CD4-positive, alpha-beta T cell (primary cell): ENCODE measurements around the gene ZNF853. TPM values are rescaled to one million over a fixed set of nuclear protein-coding genes. Genes with fewer than 3 reads are reported as not detected.
A peak's percentile ranks its signal among the peaks of the same experiment; 100 is the strongest.

Experiments
- ATAC-seq: fragments of 200-7000 bp; cut with Tn5 transposase; one replicate; pipeline ENCODE4 v1.10.0; 2022; ENCODE audit warnings: mild to moderate bottlenecking; ENCODE audit not compliant: poor library complexity
- CTCF ChIA-PET: fragments of 350-600 bp; sonication (Branson Sonifier 250); formaldehyde crosslinking; loops from one replicate; lab custom pipeline; 2021; ENCODE audit warnings: antibody characterized with exemption, inconsistent platforms; lab: Charles Lee
- POLR2A ChIA-PET: fragments of 350-600 bp; sonication (Branson Sonifier 250); formaldehyde crosslinking; loops from one replicate; lab custom pipeline; 2021; ENCODE audit warnings: antibody characterized with exemption, inconsistent platforms; lab: Charles Lee
- DNase-seq, 14 experiments: peaks; one replicate each; pipeline ENCODE4 v3.0.0-alpha.2; 2013 to 2020; ENCODE audit warnings: mixed read lengths in 2 of 14
- H3K27ac ChIP-seq, 2 donors: one replicate each; pipeline versions ENCODE4 v1.5.1 to v1.7.0; 2013; ENCODE audit warnings: low read length in 2 of 2, low read depth in 1 of 2, mild to moderate bottlenecking in 1 of 2
- H3K27me3 ChIP-seq, 2 experiments: 1 replicate in 1 of 2; 2 replicates in 1 of 2; pipeline versions ENCODE4 v1.6.1 to v1.7.0; 2013; ENCODE audit warnings: low read length in 2 of 2, control low read depth in 1 of 2, mild to moderate bottlenecking in 1 of 2, moderate library complexity in 1 of 2; ENCODE audit not compliant: insufficient read depth in 2 of 2, control insufficient read depth in 1 of 2
- H3K36me3 ChIP-seq: one replicate; pipeline ENCODE4 v1.6.1; 2013; ENCODE audit warnings: low read length, control low read depth; ENCODE audit not compliant: insufficient read depth
- H3K4me1 ChIP-seq: one replicate; pipeline ENCODE4 v1.6.1; 2013; ENCODE audit warnings: low read length, control low read depth; ENCODE audit not compliant: insufficient read depth
- H3K4me3 ChIP-seq: one replicate; pipeline ENCODE4 v1.5.1; 2013; ENCODE audit warnings: mild to moderate bottlenecking, low read length, moderate library complexity
- H3K9me3 ChIP-seq, 2 experiments: 1 replicate in 1 of 2; 2 replicates in 1 of 2; pipeline versions ENCODE4 v1.6.1 to v1.7.0; 2013; ENCODE audit warnings: low read length in 2 of 2, mild to moderate bottlenecking in 2 of 2, control low read depth in 1 of 2, moderate library complexity in 1 of 2; ENCODE audit not compliant: control insufficient read depth in 1 of 2, insufficient read depth in 1 of 2
- H3K27ac Mint-ChIP-seq: one replicate; pipeline ENCODE4 v1.8.0; 2020; ENCODE audit warnings: mixed read lengths
- H3K27me3 Mint-ChIP-seq: one replicate; pipeline ENCODE4 v1.8.0; 2021; ENCODE audit warnings: mixed read lengths
- H3K36me3 Mint-ChIP-seq: one replicate; pipeline ENCODE4 v1.8.0; 2021; ENCODE audit warnings: low read depth, mixed read lengths
- H3K4me1 Mint-ChIP-seq: one replicate; pipeline ENCODE4 v1.8.0; 2021; ENCODE audit warnings: low read depth, mixed read lengths
- H3K4me3 Mint-ChIP-seq: one replicate; pipeline ENCODE4 v1.8.0; 2020; ENCODE audit warnings: mild to moderate bottlenecking, mixed read lengths
- H3K9me3 Mint-ChIP-seq: one replicate; pipeline ENCODE4 v1.8.0; 2020; ENCODE audit warnings: mixed read lengths
- intact Hi-C, 2 experiments: fragments of 100-400 bp; cut with DNase I in 1 of 2; cut with micrococcal nuclease in 1 of 2; formaldehyde crosslinking; loops; one replicate each; pipeline versions ENCODE4 v1.15.1 to v1.9.0; 2023 to 2025; cut with DNase I, micrococcal nuclease
- total RNA-seq, 174 experiments: library from RNA in 2 of 174; stranded (reverse) in 2 of 174; gene quantifications; one replicate each; pipeline ENCODE4 v1.2.3 and lab custom pipeline; 2021 to 2026
- TF ChIP-seq, protein P1 (sequence below): fragments of 200-600 bp; IDR thresholded peaks from one replicate; pipeline ENCODE4 v1.8.0; 2022; ENCODE audit warnings: antibody characterized with exemption, mild to moderate bottlenecking

Gene ZNF853
- total RNA-seq, 2 experiments from 2014 or later: 2.5 to 2.7 TPM

- ChIA-PET POLR2A (no interaction called here), CTCF (no interaction called here)
- peak in 3 of 14 experiments; percentile 3 to 27 (median 15) for DNase-seq
- H3K36me3 ChIP-seq: peaks cover 52% of the 10 kb centered on the region
- H3K27me3 ChIP-seq: no peaks in the 10 kb centered on the region
- TF ChIP-seq, protein P1, sequence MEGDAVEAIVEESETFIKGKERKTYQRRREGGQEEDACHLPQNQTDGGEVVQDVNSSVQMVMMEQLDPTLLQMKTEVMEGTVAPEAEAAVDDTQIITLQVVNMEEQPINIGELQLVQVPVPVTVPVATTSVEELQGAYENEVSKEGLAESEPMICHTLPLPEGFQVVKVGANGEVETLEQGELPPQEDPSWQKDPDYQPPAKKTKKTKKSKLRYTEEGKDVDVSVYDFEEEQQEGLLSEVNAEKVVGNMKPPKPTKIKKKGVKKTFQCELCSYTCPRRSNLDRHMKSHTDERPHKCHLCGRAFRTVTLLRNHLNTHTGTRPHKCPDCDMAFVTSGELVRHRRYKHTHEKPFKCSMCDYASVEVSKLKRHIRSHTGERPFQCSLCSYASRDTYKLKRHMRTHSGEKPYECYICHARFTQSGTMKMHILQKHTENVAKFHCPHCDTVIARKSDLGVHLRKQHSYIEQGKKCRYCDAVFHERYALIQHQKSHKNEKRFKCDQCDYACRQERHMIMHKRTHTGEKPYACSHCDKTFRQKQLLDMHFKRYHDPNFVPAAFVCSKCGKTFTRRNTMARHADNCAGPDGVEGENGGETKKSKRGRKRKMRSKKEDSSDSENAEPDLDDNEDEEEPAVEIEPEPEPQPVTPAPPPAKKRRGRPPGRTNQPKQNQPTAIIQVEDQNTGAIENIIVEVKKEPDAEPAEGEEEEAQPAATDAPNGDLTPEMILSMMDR: no peak
- Mint-ChIP-seq H3K27ac (no peak overlapping the region), H3K4me1 (no peaks in the 10 kb centered on the region), H3K27me3 (no peaks in the 10 kb centered on the region), H3K9me3 (no peaks in the 10 kb centered on the region), H3K4me3 (no peak overlapping the region), H3K36me3 (peaks cover 62% of the 10 kb centered on the region)
- intact Hi-C loops: no loop called here
- ATAC-seq: no peak
- peaks cover 0 to 58% of the 10 kb centered on the region in 2 experiments for H3K9me3 ChIP-seq
- H3K4me3 ChIP-seq: no peak overlapping the region
- no peaks in the 10 kb centered on the region for H3K4me1 ChIP-seq
- H3K27ac ChIP-seq: no peak overlapping the region
Measured at GRCh38 chr7:6651851-6652445, 36.5 kb downstream of the ZNF853 start.

- no peak overlapping the region for H3K4me3 Mint-ChIP-seq
- TF ChIP-seq, protein P1: no peak
- no peaks in the 10 kb centered on the region for H3K27me3 ChIP-seq
- H3K4me3 ChIP-seq: no peak overlapping the region
- no peaks in the 10 kb centered on the region for H3K4me1 ChIP-seq
- peaks cover 0 to 56% of the 10 kb centered on the region in 2 experiments for H3K9me3 ChIP-seq
- H3K9me3 Mint-ChIP-seq: no peaks in the 10 kb centered on the region
- ATAC-seq (no peak), DNase-seq (peak in 2 of 14 experiments; percentile 18 to 29)
- no peak overlapping the region for H3K27ac ChIP-seq
- H3K36me3 Mint-ChIP-seq: peaks cover 56% of the 10 kb centered on the region
- H3K27ac Mint-ChIP-seq: no peak overlapping the region
- H3K4me1 Mint-ChIP-seq: no peaks in the 10 kb centered on the region
- POLR2A ChIA-PET: no interaction called here
- intact Hi-C loops: no loop called here
- CTCF ChIA-PET: no interaction called here
- H3K27me3 Mint-ChIP-seq: no peaks in the 10 kb centered on the region
- H3K36me3 ChIP-seq: peaks cover 46% of the 10 kb centered on the region
Measured at GRCh38 chr7:6652446-6653011, 37.1 kb downstream of the ZNF853 start.

DNA sequence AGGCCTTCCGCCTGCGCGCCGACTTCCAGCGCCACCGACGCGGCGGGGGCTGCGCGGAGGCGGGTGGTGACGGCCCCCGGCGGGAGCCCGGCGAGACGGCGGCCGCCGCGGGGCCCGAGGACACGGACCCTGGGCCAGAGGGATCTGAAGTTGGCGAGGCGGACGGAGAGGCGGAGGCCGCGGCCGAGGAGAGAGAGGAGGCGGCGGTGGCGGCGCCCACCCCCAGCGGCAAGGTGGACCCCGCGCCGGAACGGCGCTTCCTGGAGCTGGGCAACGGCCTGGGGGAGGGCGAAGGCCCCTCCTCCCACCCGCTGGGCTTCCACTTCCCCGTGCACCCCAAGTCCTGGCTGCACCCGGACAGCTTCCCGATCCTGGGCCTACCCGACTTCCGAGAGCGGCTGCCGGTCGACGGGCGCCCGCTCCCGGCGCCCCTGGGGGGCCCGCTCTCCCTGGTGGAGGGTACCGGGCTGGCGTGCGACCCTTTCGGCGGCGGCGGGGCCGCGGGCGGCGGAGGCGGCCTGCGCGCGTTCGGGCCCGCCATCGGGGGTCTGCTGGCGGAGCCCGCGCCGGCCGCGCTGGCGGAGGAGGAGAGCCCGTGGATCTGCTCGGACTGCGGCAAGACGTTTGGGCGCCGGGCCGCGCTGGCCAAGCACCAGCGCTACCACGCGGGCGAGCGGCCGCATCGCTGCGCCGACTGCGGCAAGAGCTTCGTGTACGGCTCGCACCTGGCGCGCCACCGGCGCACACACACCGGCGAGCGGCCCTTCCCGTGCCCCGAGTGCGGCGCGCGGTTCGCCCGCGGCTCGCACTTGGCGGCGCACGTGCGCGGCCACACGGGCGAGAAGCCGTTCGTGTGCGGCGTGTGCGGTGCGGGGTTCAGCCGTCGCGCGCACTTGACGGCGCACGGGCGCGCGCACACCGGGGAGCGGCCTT, 37.9 kb downstream of the ZNF853 start:
- TF ChIP-seq, protein P1: no peak
- Histone ChIP-seq H3K4me3 (no peak overlapping the region), H3K9me3 (peaks cover 0 to 48% of the 10 kb centered on the region in 2 experiments), H3K27me3 (no peaks in the 10 kb centered on the region), H3K36me3 (peaks cover 46% of the 10 kb centered on the region), H3K4me1 (no peaks in the 10 kb centered on the region), H3K27ac (no peak overlapping the region)
- Mint-ChIP-seq H3K27me3 (no peaks in the 10 kb centered on the region), H3K27ac (no peak overlapping the region), H3K9me3 (no peaks in the 10 kb centered on the region), H3K4me3 (no peak overlapping the region), H3K4me1 (no peaks in the 10 kb centered on the region), H3K36me3 (peaks cover 54% of the 10 kb centered on the region)
- POLR2A ChIA-PET: no interaction called here
- no peak for ATAC-seq
- DNase-seq: peak in 2 of 14 experiments; percentile 14 to 22
- CTCF ChIA-PET: no interaction called here
- intact Hi-C loops: no loop called here
